Fibroblast of lung (primary cell): ENCODE data around the gene TASOR2. TPM values are rescaled to one million over a fixed set of nuclear protein-coding genes. Genes with fewer than 3 reads are reported as not detected.

Source experiments
- DNase-seq, 2 donors: peaks; one replicate each; pipeline versions ENCODE4 v3.0.0 to v3.0.0-alpha.2; 2010; ENCODE audit warnings: low read depth in 2 of 2
- H2AFZ ChIP-seq: 2 replicates; pipeline ENCODE4 v1.5.1; 2012; ENCODE audit warnings: low read length, control low read depth, inconsistent platforms
- H3K27ac ChIP-seq: 2 replicates; pipeline ENCODE4 v1.5.1; 2011; ENCODE audit warnings: low read length, control low read depth; ENCODE audit not compliant: insufficient read depth
- H3K27me3 ChIP-seq: 2 replicates; pipeline ENCODE4 v1.5.1; 2011; ENCODE audit warnings: mild to moderate bottlenecking, low read length; ENCODE audit not compliant: control insufficient read depth, insufficient read depth
- H3K36me3 ChIP-seq: 2 replicates; pipeline ENCODE4 v1.5.1; 2011; ENCODE audit warnings: low read length; ENCODE audit not compliant: control insufficient read depth, insufficient read depth
- H3K4me1 ChIP-seq: 2 replicates; pipeline ENCODE4 v1.5.1; 2011; ENCODE audit warnings: low read length; ENCODE audit not compliant: control insufficient read depth, insufficient read depth; ENCODE audit errors: extremely low read depth
- H3K4me2 ChIP-seq: 2 replicates; pipeline ENCODE4 v1.5.1; 2011; ENCODE audit warnings: low read length, control low read depth; ENCODE audit not compliant: insufficient read depth; ENCODE audit errors: extremely low read depth
- H3K4me3 ChIP-seq, 4 experiments: fragments of 200-600 bp in 1 of 4; sonication (generic) in 1 of 4; replicated peaks in 1 of 4; 2 replicates each; pipeline ENCODE4 v1.5.1; 2011 to 2016; ENCODE audit warnings: low read length in 4 of 4, low read depth in 3 of 4, mild to moderate bottlenecking in 3 of 4, control low read depth in 2 of 4, inconsistent platforms in 1 of 4, mixed read lengths in 1 of 4; ENCODE audit not compliant: insufficient read depth in 1 of 4; ENCODE audit errors: control extremely low read depth in 1 of 4
- H3K79me2 ChIP-seq: 2 replicates; pipeline ENCODE4 v1.5.1; 2012; ENCODE audit warnings: mild to moderate bottlenecking, low read length, inconsistent platforms; ENCODE audit not compliant: control insufficient read depth, insufficient read depth
- H3K9ac ChIP-seq: 2 replicates; pipeline ENCODE4 v1.5.1; 2011; ENCODE audit warnings: mild to moderate bottlenecking, low read length, control low read depth; ENCODE audit not compliant: insufficient read depth
- H3K9me3 ChIP-seq: 2 replicates; pipeline ENCODE4 v1.5.1; 2012; ENCODE audit warnings: low read depth, low read length; ENCODE audit not compliant: control insufficient read depth, insufficient read depth
- H4K20me1 ChIP-seq: 2 replicates; pipeline ENCODE4 v1.5.1; 2011; ENCODE audit warnings: low read length; ENCODE audit not compliant: control insufficient read depth, insufficient read depth; ENCODE audit errors: extremely low read depth
- CTCF ChIP-seq, 2 donors: IDR thresholded peaks in 1 of 2; conservative IDR thresholded peaks in 1 of 2; 1 replicate in 1 of 2; 2 replicates in 1 of 2; pipeline ENCODE4 v1.5.1; 2011 to 2012; ENCODE audit warnings: low read length in 2 of 2, control low read depth in 1 of 2, inconsistent platforms in 1 of 2, low read depth in 1 of 2, mild to moderate bottlenecking in 1 of 2
- EZH2 ChIP-seq: IDR thresholded peaks from 2 replicates; pipeline ENCODE4 v1.5.1; 2012; ENCODE audit warnings: low read length, control low read depth, mild to moderate bottlenecking; ENCODE audit errors: missing control alignments
- polyA plus RNA-seq, 2 donors: library from polyadenylated mRNA; depleted of rRNA in 1 of 2; stranded (reverse) in 1 of 2; unstranded in 1 of 2; fragments of >200 nt; gene quantifications; 2 replicates each; pipeline ENCODE4 v1.2.1, GENCODE V29; 2011 to 2012; ENCODE audit warnings: missing spikeins in 1 of 2
- total RNA-seq: library from RNA; depleted of rRNA; stranded (reverse); fragments of >200 nt; gene quantifications from 2 replicates; pipeline ENCODE4 v1.2.1, GENCODE V29; 2014

Gene TASOR2
- total and polyA plus RNA-seq, 2 donors (not counting 1 experiment from before 2014, with no cell fraction given), result 41.1 to 77.9 TPM

- no peak for TF ChIP-seq CTCF (conservative IDR thresholded peaks at IDR 0.05 in 1 of 2, IDR thresholded peaks at IDR 0.05 in 1 of 2; ENCODE audit: low read depth in 1 of 2, low read length in 2 of 2)
- TF ChIP-seq EZH2, result no peak
- H3K27ac ChIP-seq, result no peak overlapping the region
Measured at GRCh38 chr10:5648494-5649457, 35.9 kb upstream of the TASOR2 start.

DNA sequence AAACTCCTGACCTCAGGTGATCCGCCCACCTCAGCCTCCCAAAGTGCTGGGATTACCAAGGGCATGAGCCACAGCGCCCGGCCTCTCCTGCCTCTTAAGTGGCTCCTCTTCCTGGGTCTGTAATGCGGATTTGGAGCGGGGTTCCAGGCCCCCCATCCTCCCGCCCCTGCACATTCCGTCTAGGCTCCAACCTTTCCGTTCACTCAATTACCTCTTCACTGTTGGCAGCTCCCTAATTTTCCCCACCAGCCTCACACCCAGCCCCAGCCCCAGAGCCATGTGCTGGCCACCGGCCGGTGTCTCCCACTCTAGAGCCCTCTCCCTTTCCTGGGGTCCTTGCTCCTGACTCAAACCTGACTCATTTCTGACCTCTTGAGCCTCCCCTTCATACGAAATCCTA lies 34.9 kb upstream of the TASOR2 start:
- no peak for DNase-seq
- no peaks in the 10 kb centered on the region for H3K9me3 ChIP-seq
- no peaks in the 10 kb centered on the region for H3K79me2 ChIP-seq
- H3K27ac ChIP-seq, result no peak overlapping the region
- no peaks in the 10 kb centered on the region for H3K27me3 ChIP-seq
- H4K20me1 ChIP-seq, result no peaks in the 10 kb centered on the region
- TF ChIP-seq EZH2 (no peak), CTCF (conservative IDR thresholded peaks at IDR 0.05 in 1 of 2, IDR thresholded peaks at IDR 0.05 in 1 of 2; ENCODE audit: low read depth in 1 of 2, low read length in 2 of 2) (no peak)
- H3K9ac ChIP-seq, result no peak overlapping the region
- H3K4me3 ChIP-seq, result no peak overlapping the region
- no peak overlapping the region for H3K4me2 ChIP-seq
- H3K36me3 ChIP-seq, result no peaks in the 10 kb centered on the region
- no peak overlapping the region for H2AFZ ChIP-seq
- H3K4me1 ChIP-seq, result no peaks in the 10 kb centered on the region

More at GRCh38 chr10:5648494-5649457, 35.9 kb upstream of the TASOR2 start:
- no peaks in the 10 kb centered on the region for H3K36me3 ChIP-seq
- H3K4me2 ChIP-seq, result no peak overlapping the region
- no peaks in the 10 kb centered on the region for H3K27me3 ChIP-seq
- H3K4me3 ChIP-seq, result no peak overlapping the region
- no peak for DNase-seq
- H2AFZ ChIP-seq, result no peak overlapping the region
- H3K4me1 ChIP-seq, result no peaks in the 10 kb centered on the region
- no peaks in the 10 kb centered on the region for H3K9me3 ChIP-seq
- no peaks in the 10 kb centered on the region for H4K20me1 ChIP-seq
- H3K79me2 ChIP-seq, result no peaks in the 10 kb centered on the region
- H3K9ac ChIP-seq, result no peak overlapping the region

- Histone ChIP-seq H3K9ac (no peak overlapping the region), H3K4me3 (no peak overlapping the region), H3K27me3 (no peaks in the 10 kb centered on the region), H3K27ac (no peak overlapping the region), H3K36me3 (no peaks in the 10 kb centered on the region), H4K20me1 (no peaks in the 10 kb centered on the region), H3K4me2 (no peak overlapping the region), H3K4me1 (no peaks in the 10 kb centered on the region), H2AFZ (no peak overlapping the region), H3K79me2 (no peaks in the 10 kb centered on the region), H3K9me3 (no peaks in the 10 kb centered on the region)
- TF ChIP-seq EZH2, result no peak
- no peak for TF ChIP-seq CTCF (conservative IDR thresholded peaks at IDR 0.05 in 1 of 2, IDR thresholded peaks at IDR 0.05 in 1 of 2; ENCODE audit: low read depth in 1 of 2, low read length in 2 of 2)
- no peak for DNase-seq
Measured at GRCh38 chr10:5650664-5651387, 33.8 kb upstream of the TASOR2 start.
